H1 (cell line): ENCODE data around the gene BNC2. TPM values are rescaled to one million over a fixed set of nuclear protein-coding genes. Genes with fewer than 3 reads are reported as not detected.

ENCODE experiments used
- CTCF ChIA-PET: fragments of 300-600 bp; sonication (Branson Sonifier 250); formaldehyde crosslinking; loops from one replicate; lab custom pipeline; 2021; ENCODE audit not compliant: partially characterized antibody; lab: Charles Lee
- POLR2A ChIA-PET: fragments of 300-600 bp; sonication (Branson Sonifier 250); formaldehyde crosslinking; loops from one replicate; lab custom pipeline; 2021; ENCODE audit warnings: inconsistent platforms; ENCODE audit not compliant: partially characterized antibody; lab: Charles Lee
- DNase-seq, 2 experiments: peaks; one replicate each; pipeline versions ENCODE4 v3.0.0 to v3.0.0-alpha.2; 2010 to 2022; ENCODE audit warnings: low spot score in 2 of 2, low read depth in 1 of 2, mixed read lengths in 1 of 2
- FAIRE-seq: peaks from 2 replicates; lab custom pipeline; 2011; peaks lifted over from hg19 to GRCh38; lab: Jason Lieb, UNC
- H2AFZ ChIP-seq: 2 replicates; pipeline ENCODE4 v1.8.1; 2012; ENCODE audit warnings: low read length, inconsistent platforms
- H2AK5ac ChIP-seq: 2 replicates; pipeline ENCODE4 v1.6.1; 2013; ENCODE audit warnings: low read depth, low read length
- H2BK120ac ChIP-seq: replicated peaks from 2 replicates; pipeline ENCODE3; 2013; ENCODE audit warnings: low read depth, low read length, inconsistent platforms
- H2BK12ac ChIP-seq: 2 replicates; pipeline ENCODE4 v1.6.1; 2013; ENCODE audit warnings: low read depth, low read length
- H2BK15ac ChIP-seq: 2 replicates; pipeline ENCODE4 v1.6.1; 2013; ENCODE audit warnings: low read length
- H2BK20ac ChIP-seq: 2 replicates; pipeline ENCODE4 v1.6.1; 2013; ENCODE audit warnings: low read length
- H2BK5ac ChIP-seq: 2 replicates; pipeline ENCODE4 v1.6.1; 2013; ENCODE audit warnings: low read depth, low read length
- H3K14ac ChIP-seq: 2 replicates; pipeline ENCODE4 v1.6.1; 2013; ENCODE audit warnings: inconsistent platforms; ENCODE audit not compliant: insufficient read length
- H3K18ac ChIP-seq: 2 replicates; pipeline ENCODE4 v1.6.1; 2013; ENCODE audit warnings: low read length; ENCODE audit errors: extremely low read depth
- H3K23ac ChIP-seq: 2 replicates; pipeline ENCODE4 v1.6.1; 2013; ENCODE audit warnings: inconsistent platforms; ENCODE audit not compliant: insufficient read length
- H3K23me2 ChIP-seq: 2 replicates; pipeline ENCODE4 v1.6.1; 2013; ENCODE audit warnings: low read depth, low read length
- H3K27ac ChIP-seq: 2 replicates; pipeline ENCODE4 v1.6.1; 2011; ENCODE audit warnings: low read depth, low read length, inconsistent platforms
- H3K27me3 ChIP-seq, 4 experiments: replicated peaks in 1 of 4; 1 replicate in 1 of 4; 2 replicates in 3 of 4; pipeline versions ENCODE4 v1.6.1 to v1.8.1; 2011 to 2013; ENCODE audit warnings: low read length in 3 of 4, mild to moderate bottlenecking in 3 of 4, inconsistent platforms in 2 of 4, mixed read lengths in 2 of 4, moderate library complexity in 1 of 4; ENCODE audit not compliant: control insufficient read depth in 3 of 4, insufficient read depth in 3 of 4; ENCODE audit errors: extremely low read depth in 1 of 4
- H3K36me3 ChIP-seq, 4 experiments: 2 replicates each; pipeline versions ENCODE4 v1.6.1 to v1.8.1; 2011 to 2013; ENCODE audit warnings: mild to moderate bottlenecking in 4 of 4, low read length in 3 of 4, moderate library complexity in 2 of 4, control low read depth in 1 of 4, inconsistent platforms in 1 of 4; ENCODE audit not compliant: insufficient read depth in 4 of 4, control insufficient read depth in 2 of 4
- H3K4ac ChIP-seq: replicated peaks from 2 replicates; pipeline ENCODE3; 2013; ENCODE audit warnings: low read length, low read depth, mixed read lengths, inconsistent platforms; ENCODE audit not compliant: insufficient read length
- H3K4me1 ChIP-seq, 4 experiments: replicated peaks in 1 of 4; 1 replicate in 1 of 4; 2 replicates in 3 of 4; pipeline versions ENCODE4 v1.6.1 to v1.8.1; 2011 to 2013; ENCODE audit warnings: low read length in 3 of 4, inconsistent platforms in 2 of 4, mixed read lengths in 1 of 4; ENCODE audit not compliant: insufficient read depth in 4 of 4, control insufficient read depth in 3 of 4
- H3K4me2 ChIP-seq, 2 experiments: 2 replicates each; pipeline versions ENCODE4 v1.6.1 to v1.8.1; 2011 to 2013; ENCODE audit warnings: low read depth in 2 of 2, low read length in 2 of 2, control low read depth in 1 of 2, inconsistent platforms in 1 of 2, mild to moderate bottlenecking in 1 of 2; ENCODE audit not compliant: insufficient read depth in 1 of 2
- H3K4me3 ChIP-seq, 4 experiments: fragments of 200-600, 300-600 bp in 1 of 4; sonication (generic), shearing (Covaris generic), sonication (Bioruptor Twin) in 1 of 4; 2 replicates each; pipeline versions ENCODE4 v1.5.1 to v1.8.1; 2011 to 2016; ENCODE audit warnings: low read length in 4 of 4, low read depth in 3 of 4, control low read depth in 2 of 4, inconsistent platforms in 2 of 4, mild to moderate bottlenecking in 2 of 4, mixed read lengths in 1 of 4, moderate library complexity in 1 of 4; ENCODE audit not compliant: insufficient read depth in 2 of 4; ENCODE audit errors: extremely low read depth in 1 of 4
- H3K56ac ChIP-seq: replicated peaks from 2 replicates; pipeline ENCODE3; 2013; ENCODE audit warnings: low read depth, mild to moderate bottlenecking, mixed read lengths, low read length, inconsistent platforms; ENCODE audit not compliant: insufficient read length
- H3K79me1 ChIP-seq: 2 replicates; pipeline ENCODE4 v1.6.1; 2013; ENCODE audit warnings: low read depth, low read length, control low read depth
- H3K79me2 ChIP-seq, 2 experiments: 2 replicates each; pipeline versions ENCODE4 v1.6.1 to v1.8.1; 2012 to 2013; ENCODE audit warnings: low read length in 2 of 2, mild to moderate bottlenecking in 2 of 2, inconsistent platforms in 1 of 2; ENCODE audit not compliant: insufficient read depth in 2 of 2, control insufficient read depth in 1 of 2
- H3K9ac ChIP-seq, 4 experiments: replicated peaks in 1 of 4; 1 replicate in 1 of 4; 2 replicates in 3 of 4; pipeline versions ENCODE4 v1.6.1 to v1.8.1; 2011 to 2013; ENCODE audit warnings: low read depth in 3 of 4, low read length in 3 of 4, control low read depth in 2 of 4, mild to moderate bottlenecking in 2 of 4, moderate library complexity in 2 of 4, inconsistent platforms in 1 of 4; ENCODE audit errors: extremely low read depth in 1 of 4
- H3K9me3 ChIP-seq, 2 experiments: 2 replicates each; pipeline versions ENCODE4 v1.6.1 to v1.8.1; 2012 to 2013; ENCODE audit warnings: mild to moderate bottlenecking in 2 of 2, moderate library complexity in 2 of 2, control low read depth in 1 of 2, inconsistent platforms in 1 of 2, low read depth in 1 of 2, low read length in 1 of 2, mixed read lengths in 1 of 2; ENCODE audit not compliant: insufficient read depth in 2 of 2
- H4K20me1 ChIP-seq, 2 experiments: replicated peaks in 1 of 2; 2 replicates each; pipeline versions ENCODE3 to v1.8.1; 2011 to 2013; ENCODE audit warnings: inconsistent platforms in 2 of 2, low read length in 2 of 2, mild to moderate bottlenecking in 1 of 2; ENCODE audit not compliant: insufficient read depth in 2 of 2, control insufficient read depth in 1 of 2
- H4K5ac ChIP-seq: 2 replicates; pipeline ENCODE4 v1.6.1; 2013; ENCODE audit warnings: low read length, low read depth, mixed read lengths, inconsistent platforms; ENCODE audit not compliant: insufficient read length
- H4K8ac ChIP-seq: 2 replicates; pipeline ENCODE4 v1.8.0; 2013; ENCODE audit warnings: mild to moderate bottlenecking, moderate library complexity, low read length, inconsistent platforms; ENCODE audit not compliant: insufficient read depth; ENCODE audit errors: extremely low read depth
- H4K91ac ChIP-seq: replicated peaks from 2 replicates; pipeline ENCODE3; 2013; ENCODE audit warnings: low read length, mixed read lengths, inconsistent platforms; ENCODE audit not compliant: insufficient read length
- ASH2L ChIP-seq: fragments of 200-600, 300-600 bp; sonication (generic); IDR thresholded peaks from one replicate; pipeline ENCODE4 v1.7.1; 2017; ENCODE audit warnings: low read length
- CHD1 ChIP-seq: IDR thresholded peaks from 2 replicates; pipeline ENCODE4 v1.6.1; 2012; ENCODE audit warnings: low read depth, low read length, improper control_type of control experiment
- EGR1 ChIP-seq: IDR thresholded peaks from 2 replicates; pipeline ENCODE4 v1.6.1; 2011; ENCODE audit warnings: low read depth, low read length, borderline replicate concordance
- FOSL1 ChIP-seq: IDR thresholded peaks from 2 replicates; pipeline ENCODE4 v1.6.1; 2011; ENCODE audit warnings: mild to moderate bottlenecking, low read depth, low read length, moderate library complexity; ENCODE audit not compliant: insufficient read depth
- KDM1A ChIP-seq: fragments of 200-600, 300-600 bp; sonication (generic); IDR thresholded peaks from 2 replicates; pipeline ENCODE4 v1.7.1; 2016; ENCODE audit warnings: mild to moderate bottlenecking, low read length, borderline replicate concordance
- PHF8 ChIP-seq: fragments of 200-600 bp; sonication (generic); conservative IDR thresholded peaks from 2 replicates; pipeline ENCODE4 v1.7.1; 2012; ENCODE audit warnings: low read depth, mild to moderate bottlenecking, inconsistent platforms, low read length, moderate library complexity
- SIRT6 ChIP-seq: IDR thresholded peaks from one replicate; pipeline ENCODE4 v1.7.1; 2012; ENCODE audit warnings: low read length, inconsistent platforms
- SUZ12 ChIP-seq: fragments of 200-600 bp; sonication (generic); IDR thresholded peaks from 2 replicates; pipeline ENCODE4 v1.6.1; 2012; ENCODE audit warnings: mild to moderate bottlenecking, inconsistent platforms, low read length, moderate library complexity, mixed read lengths
- TAF7 ChIP-seq: optimal IDR thresholded peaks from 2 replicates; pipeline ENCODE3; 2011; ENCODE audit warnings: low read depth, mild to moderate bottlenecking, inconsistent platforms, low read length, moderate library complexity, borderline replicate concordance
- YY1 ChIP-seq: IDR thresholded peaks from 2 replicates; pipeline ENCODE4 v1.6.1; 2011; ENCODE audit warnings: low read depth, mild to moderate bottlenecking, low read length
- WGBS, 2 experiments: shearing (Covaris generic) in 1 of 2; methylation state at CpG; one replicate each; pipeline versions ENCODE4 v1.1.6 to v1.1.7; 2013 to 2015; ENCODE audit warnings: low lambda C conversion rate in 2 of 2, mixed read lengths in 2 of 2, inconsistent platforms in 1 of 2, low coverage in 1 of 2, missing lambda C conversion rate in 1 of 2; ENCODE audit not compliant: insufficient replicate concordance in 2 of 2, insufficient coverage in 1 of 2, insufficient read length in 1 of 2; ENCODE audit errors: extremely low coverage in 1 of 2, missing lambda C conversion rate in 1 of 2; 5-methylcytosine and 5-hydroxymethylcytosine counted together
- polyA plus RNA-seq, 7 experiments: library from polyadenylated mRNA; depleted of rRNA in 3 of 7; stranded (reverse) in 5 of 7; unstranded in 2 of 7; fragments of >200 nt in 5 of 7; fragments of 200-250 nt in 2 of 7; gene quantifications; 1 replicate in 5 of 7; 2 replicates in 1 of 7; 4 replicates in 1 of 7; pipeline versions ENCODE4 v1.2.1 to v1.2.3, GENCODE V29; 2011 to 2013; ENCODE audit warnings: missing spikeins in 2 of 7, mixed read lengths in 2 of 7
- total RNA-seq: library from RNA; stranded (reverse); fragmentation: NEBNext Ultra II Directional; extraction: Animal tissue kit (Norgen Biotek cat#: 25700); gene quantifications from 2 replicates; pipeline ENCODE4 v1.2.1, GENCODE V29; 2021

BNC2 gene
- total and polyA plus RNA-seq, 2 of the 8 experiments (the other 6 are each of a cell fraction or from before 2014, with no cell fraction given): 16.0 to 26.8 TPM

DNA sequence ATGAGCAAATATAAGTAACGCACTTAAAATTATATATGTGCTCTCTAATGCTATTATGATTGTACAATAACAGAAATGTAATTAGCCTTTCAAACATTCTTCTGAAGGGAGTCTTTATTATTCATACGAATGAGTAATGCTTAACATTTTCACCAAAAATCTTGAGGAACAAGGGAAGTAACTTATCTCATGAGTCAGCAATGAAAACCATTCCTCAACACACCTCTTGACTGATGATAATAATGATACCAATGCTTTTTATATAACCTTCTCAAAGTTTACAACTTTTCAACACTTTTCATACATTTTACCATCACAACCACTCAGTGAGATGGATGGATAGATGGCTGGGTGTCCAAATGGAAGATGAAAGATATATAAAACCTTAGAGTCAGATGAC is 369.3 kb downstream of the BNC2 start:
- POLR2A ChIA-PET: no interaction called here

More for the DNA sequence above, 369.3 kb downstream of the BNC2 start:
- Histone ChIP-seq H3K4ac (no peak overlapping the region), H3K9ac (no peak overlapping the region), H4K20me1 (peaks cover 0 to 1% of the 10 kb centered on the region in 2 experiments), H3K79me2 (no peaks in the 10 kb centered on the region), H4K91ac (no peak overlapping the region), H2AK5ac (no peak overlapping the region), H4K8ac (no peak overlapping the region), H2BK15ac (no peak overlapping the region), H3K4me1 (peaks cover 0 to 3% (median 0%) of the 10 kb centered on the region in 4 experiments; a peak in 1 of 7 replicates), H2BK5ac (no peak overlapping the region), H3K4me3 (no peak overlapping the region), H3K23ac (no peak overlapping the region), H3K56ac (no peak overlapping the region), H3K36me3 (no peaks in the 10 kb centered on the region), H3K79me1 (no peaks in the 10 kb centered on the region; the same call in 1 of the 2 replicates), H2BK12ac (no peak overlapping the region), H2BK20ac (no peak overlapping the region), H3K18ac (no peak overlapping the region), H2AFZ (no peak overlapping the region), H4K5ac (no peak overlapping the region), H3K14ac (no peak overlapping the region), H3K27ac (no peak overlapping the region), H3K23me2 (no peaks in the 10 kb centered on the region), H3K27me3 (no peaks in the 10 kb centered on the region), H3K9me3 (no peaks in the 10 kb centered on the region), H2BK120ac (no peak overlapping the region), H3K4me2 (no peak overlapping the region)
- no peak for TF ChIP-seq SUZ12
- no peak for TF ChIP-seq PHF8
- TF ChIP-seq TAF7: no peak
- no peak for TF ChIP-seq CHD1
- TF ChIP-seq FOSL1: no peak
- TF ChIP-seq KDM1A: no peak
- TF ChIP-seq SIRT6: no peak
- TF ChIP-seq YY1: no peak
- TF ChIP-seq EGR1: no peak
- no peak for TF ChIP-seq ASH2L
- CTCF ChIA-PET: no interaction called here
- FAIRE-seq (no peak), DNase-seq (no peak)
- 95% methylated on average over 2 of the region's 2 CpGs; no CpG with 5 or more reads in 1 of the 2 experiments for WGBS, 2 experiments
